Smooth muscle cell (in vitro differentiated cells): ENCODE data around the gene ADCY10. TPM values are rescaled to one million over a fixed set of nuclear protein-coding genes. Genes with fewer than 3 reads are reported as not detected.
"Not testable (repeated sequence)": the region's sequence is repeated elsewhere in the genome, so short reads cannot be mapped to it uniquely, and the experiment has no call there.

Experiments used
- DNase-seq: peaks from one replicate; lab custom pipeline; 2025; ENCODE audit not compliant: unreplicated experiment; lab: John Stamatoyannopoulos, UW
- H2AFZ ChIP-seq: fragments of 200-600 bp; sonication (generic); 2 replicates; pipeline ENCODE4 v1.6.0; 2016; ENCODE audit warnings: antibody characterized with exemption, low read depth, mild to moderate bottlenecking
- H3F3A ChIP-seq: fragments of 200-600 bp; sonication (generic); 2 replicates; pipeline ENCODE4 v1.6.0; 2017; ENCODE audit warnings: antibody characterized with exemption, low read depth
- H3K27ac ChIP-seq: fragments of 200-600 bp; sonication (generic); 2 replicates; pipeline ENCODE4 v1.5.1; 2016; ENCODE audit warnings: low read depth, mild to moderate bottlenecking
- H3K27me3 ChIP-seq: fragments of 200-600 bp; sonication (generic); 2 replicates; pipeline ENCODE4 v1.6.1; 2016; ENCODE audit warnings: low read depth, mild to moderate bottlenecking
- H3K36me3 ChIP-seq: fragments of 200-600 bp; sonication (generic); 2 replicates; pipeline ENCODE4 v1.5.1; 2016; ENCODE audit warnings: low read depth
- H3K4me1 ChIP-seq: fragments of 200-600 bp; sonication (generic); 2 replicates; pipeline ENCODE4 v1.5.1; 2016; ENCODE audit warnings: low read depth
- H3K4me2 ChIP-seq: fragments of 200-600 bp; sonication (generic); 2 replicates; pipeline ENCODE4 v1.6.0; 2016; ENCODE audit warnings: mild to moderate bottlenecking
- H3K4me3 ChIP-seq: fragments of 200-600 bp; sonication (generic); 2 replicates; pipeline ENCODE4 v1.5.1; 2016; ENCODE audit warnings: mild to moderate bottlenecking
- H3K79me2 ChIP-seq: fragments of 200-600 bp; sonication (generic); 2 replicates; pipeline ENCODE4 v1.6.0; 2016; ENCODE audit warnings: low read depth, mild to moderate bottlenecking
- H3K9ac ChIP-seq: fragments of 200-600 bp; sonication (generic); 2 replicates; pipeline ENCODE4 v1.6.0; 2016; ENCODE audit warnings: low read depth
- H3K9me3 ChIP-seq: fragments of 200-600 bp; sonication (generic); replicated peaks from 2 replicates; pipeline ENCODE4 v1.5.1; 2016; ENCODE audit warnings: low read depth
- H4K20me1 ChIP-seq: fragments of 200-600 bp; sonication (generic); 2 replicates; pipeline ENCODE4 v1.6.0; 2016; ENCODE audit warnings: low read depth
- CTCF ChIP-seq: fragments of 200-600 bp; sonication (generic); IDR thresholded peaks from 2 replicates; pipeline ENCODE4 v1.5.1; 2017; ENCODE audit warnings: borderline replicate concordance, mild to moderate bottlenecking, antibody characterized with exemption; ENCODE audit not compliant: insufficient read depth, poor library complexity, severe bottlenecking
- WGBS: methylation state at CpG from one replicate; pipeline ENCODE4 v1.1.7; 2016; ENCODE audit warnings: low lambda C conversion rate; 5-methylcytosine and 5-hydroxymethylcytosine counted together
- polyA plus RNA-seq: library from polyadenylated mRNA; unstranded; fragments of >200 nt; fragmentation: Nextera tagmentation; extraction: Ambion mirVana; gene quantifications from 2 replicates; pipeline ENCODE4 v1.2.1, GENCODE V29; 2016
- total RNA-seq: library from RNA; depleted of rRNA; stranded (reverse); fragments of >200 nt; gene quantifications from 2 replicates; pipeline ENCODE4 v1.2.3, GENCODE V29; 2014

Gene ADCY10
- total and polyA plus RNA-seq, 2 experiments from 2014 or later, result not detected

DNA sequence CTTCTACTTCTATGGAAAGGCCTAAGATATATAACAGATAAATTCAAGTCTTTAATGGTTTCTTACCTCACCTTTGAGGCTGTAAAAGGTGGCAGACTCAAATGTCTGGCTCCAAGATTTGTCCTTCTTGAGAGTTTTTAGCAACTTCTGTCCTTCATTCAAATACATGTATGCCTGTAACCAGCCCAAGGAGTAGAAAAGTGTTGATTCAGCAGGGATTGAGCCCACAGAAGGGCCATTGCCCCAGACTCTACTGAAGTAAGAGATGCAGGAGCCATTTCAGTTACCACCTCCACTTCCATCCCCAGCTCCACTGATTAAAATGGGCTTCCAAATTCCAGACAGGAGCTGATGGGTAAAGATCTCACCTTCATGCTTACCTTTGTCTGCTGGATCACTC, 80.0 kb downstream of the ADCY10 start:
- no peak overlapping the region for H2AFZ ChIP-seq
- H4K20me1 ChIP-seq, result no peaks in the 10 kb centered on the region

GRCh38 chr1:167832693-167833092, 81.2 kb downstream of the ADCY10 start:
- H3K4me3 ChIP-seq, result no peak overlapping the region
- TF ChIP-seq CTCF, result no peak
- no peak overlapping the region for H3K9ac ChIP-seq
- H3K4me1 ChIP-seq, result no peaks in the 10 kb centered on the region
- DNase-seq, result no peak
- no peak overlapping the region for H2AFZ ChIP-seq
- no peaks in the 10 kb centered on the region for H3K27me3 ChIP-seq
- H3K79me2 ChIP-seq, result no peaks in the 10 kb centered on the region
- H3K36me3 ChIP-seq, result no peaks in the 10 kb centered on the region
- H4K20me1 ChIP-seq, result no peaks in the 10 kb centered on the region
- H3F3A ChIP-seq, result no peaks in the 10 kb centered on the region
- H3K27ac ChIP-seq, result no peak overlapping the region
- WGBS, result 82% methylated on average over 5 of the region's 5 CpGs
- no peak overlapping the region for H3K4me2 ChIP-seq
- H3K9me3 ChIP-seq, result no peaks in the 10 kb centered on the region

More for the DNA sequence above, 80.0 kb downstream of the ADCY10 start:
- DNase-seq, result no peak
- no peaks in the 10 kb centered on the region for H3K4me1 ChIP-seq
- H3K4me3 ChIP-seq, result no peak overlapping the region
- H3K9ac ChIP-seq, result no peak overlapping the region
- no peaks in the 10 kb centered on the region for H3F3A ChIP-seq
- H3K27me3 ChIP-seq, result no peaks in the 10 kb centered on the region
- H3K9me3 ChIP-seq, result no peaks in the 10 kb centered on the region
- no peak overlapping the region for H3K4me2 ChIP-seq
- no peaks in the 10 kb centered on the region for H3K36me3 ChIP-seq
- no peak overlapping the region for H3K27ac ChIP-seq
- no peak for TF ChIP-seq CTCF
- no peaks in the 10 kb centered on the region for H3K79me2 ChIP-seq

DNA sequence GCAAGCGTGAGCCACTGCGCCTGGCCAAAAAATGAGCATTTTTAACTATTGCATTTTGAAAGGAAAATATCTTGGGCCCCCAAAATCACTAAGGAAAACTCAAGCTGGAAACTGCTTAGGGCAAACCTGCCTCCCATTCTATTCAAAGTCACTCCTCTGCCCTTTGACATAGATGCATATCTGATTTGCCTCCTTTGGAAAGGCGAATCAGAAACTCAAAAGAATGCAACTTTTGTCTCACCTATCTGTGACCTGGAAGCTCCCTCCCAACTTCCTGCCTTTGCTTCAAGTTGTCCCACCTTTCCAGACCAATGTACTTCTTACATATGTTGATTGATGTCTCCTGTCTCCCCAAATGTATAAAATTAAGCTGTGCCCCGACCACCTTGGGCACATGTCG, 83.3 kb downstream of the ADCY10 start:
- not testable (repeated sequence) for H3K27me3 ChIP-seq, H3K9me3 ChIP-seq, H3F3A ChIP-seq, H2AFZ ChIP-seq, H3K9ac ChIP-seq, H3K4me2 ChIP-seq, DNase-seq, H3K4me1 ChIP-seq, H3K36me3 ChIP-seq, H4K20me1 ChIP-seq, H3K79me2 ChIP-seq, H3K4me3 ChIP-seq, H3K27ac ChIP-seq
- 50% methylated on average over 5 of the region's 5 CpGs for WGBS

DNA sequence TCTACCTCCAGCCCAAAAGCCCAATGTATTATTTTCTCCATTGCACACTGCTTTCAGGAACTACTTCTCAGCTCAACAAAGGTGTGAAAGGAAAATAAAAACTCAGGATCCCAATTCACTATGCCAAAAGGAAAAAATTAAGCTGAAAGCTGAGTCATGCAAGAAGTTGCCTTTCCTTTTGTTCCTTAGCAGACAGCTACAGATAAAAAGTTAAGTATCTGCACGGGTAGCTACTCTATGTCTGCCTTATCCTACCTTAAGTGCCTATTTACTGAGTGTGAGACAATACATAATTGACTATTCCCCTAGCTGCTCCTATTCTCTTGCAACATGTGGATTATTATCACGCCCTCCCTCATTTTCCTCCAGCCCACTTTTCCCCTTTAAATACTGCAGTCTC, 84.1 kb downstream of the ADCY10 start:
- Histone ChIP-seq H3K4me1 (no peaks in the 10 kb centered on the region), H3K9ac (no peak overlapping the region), H2AFZ (no peak overlapping the region), H3K9me3 (no peaks in the 10 kb centered on the region), H3K4me3 (no peak overlapping the region), H3K4me2 (no peak overlapping the region), H3F3A (no peaks in the 10 kb centered on the region), H3K79me2 (no peaks in the 10 kb centered on the region), H3K36me3 (no peaks in the 10 kb centered on the region), H4K20me1 (no peaks in the 10 kb centered on the region), H3K27me3 (no peaks in the 10 kb centered on the region), H3K27ac (no peak overlapping the region)
- no peak for TF ChIP-seq CTCF
- no peak for DNase-seq
- WGBS, result 24% methylated on average over 2 of the region's 2 CpGs
